T-helper 2 cell treated with Interferon-gamma antibody and Interleukin-4, amounts not matched to agents 5 μg/mL and 100 μg/mL, for 36 hours (primary cell): ENCODE measurements around the gene AIFM3.

Experiments used
- DNase-seq: peaks from one replicate; pipeline ENCODE4 v3.0.0; 2021; ENCODE audit warnings: low spot score
- H3K27ac Mint-ChIP-seq: one replicate; pipeline ENCODE4 v1.8.0; 2021; ENCODE audit warnings: mild to moderate bottlenecking, mixed read lengths
- H3K27me3 Mint-ChIP-seq: one replicate; pipeline ENCODE4 v1.8.0; 2021; ENCODE audit warnings: low read depth, mixed read lengths
- H3K36me3 Mint-ChIP-seq: one replicate; pipeline ENCODE4 v1.8.0; 2021; ENCODE audit warnings: low read depth, mixed read lengths
- H3K4me1 Mint-ChIP-seq: one replicate; pipeline ENCODE4 v1.8.0; 2021; ENCODE audit warnings: low read depth, mixed read lengths
- H3K4me3 Mint-ChIP-seq: one replicate; pipeline ENCODE4 v1.8.0; 2022; ENCODE audit warnings: mild to moderate bottlenecking, moderate library complexity, mixed read lengths
- H3K9me3 Mint-ChIP-seq: one replicate; pipeline ENCODE4 v1.8.0; 2021; ENCODE audit warnings: mixed read lengths

Gene AIFM3

GRCh38 chr22:21014726-21015465 is 47.8 kb downstream of the AIFM3 start, which contains the start of gene P2RX6:
P2RX6 (plus strand) TSS chr22:21015165; CDS start chr22:21015175, 10 bp downstream.
- H3K27ac Mint-ChIP-seq, result peak within 1 kb of the TSS; percentile 76
- H3K9me3 Mint-ChIP-seq, result no peaks in the 10 kb centered on the region
- peaks cover 15% of the 10 kb centered on the region for H3K4me1 Mint-ChIP-seq
- H3K27me3 Mint-ChIP-seq, result peaks cover 7% of the 10 kb centered on the region
- H3K36me3 Mint-ChIP-seq, result no peaks in the 10 kb centered on the region
- no peak for DNase-seq
- H3K4me3 Mint-ChIP-seq, result peak within 1 kb of the TSS; percentile 86

GRCh38 chr22:21015466-21016006 is 48.5 kb downstream of the AIFM3 start:
- Mint-ChIP-seq H3K4me3 (no peak overlapping the region), H3K27me3 (peaks cover 7% of the 10 kb centered on the region), H3K36me3 (no peaks in the 10 kb centered on the region), H3K4me1 (peaks cover 15% of the 10 kb centered on the region), H3K9me3 (no peaks in the 10 kb centered on the region), H3K27ac (no peak overlapping the region)
- no peak for DNase-seq

DNA sequence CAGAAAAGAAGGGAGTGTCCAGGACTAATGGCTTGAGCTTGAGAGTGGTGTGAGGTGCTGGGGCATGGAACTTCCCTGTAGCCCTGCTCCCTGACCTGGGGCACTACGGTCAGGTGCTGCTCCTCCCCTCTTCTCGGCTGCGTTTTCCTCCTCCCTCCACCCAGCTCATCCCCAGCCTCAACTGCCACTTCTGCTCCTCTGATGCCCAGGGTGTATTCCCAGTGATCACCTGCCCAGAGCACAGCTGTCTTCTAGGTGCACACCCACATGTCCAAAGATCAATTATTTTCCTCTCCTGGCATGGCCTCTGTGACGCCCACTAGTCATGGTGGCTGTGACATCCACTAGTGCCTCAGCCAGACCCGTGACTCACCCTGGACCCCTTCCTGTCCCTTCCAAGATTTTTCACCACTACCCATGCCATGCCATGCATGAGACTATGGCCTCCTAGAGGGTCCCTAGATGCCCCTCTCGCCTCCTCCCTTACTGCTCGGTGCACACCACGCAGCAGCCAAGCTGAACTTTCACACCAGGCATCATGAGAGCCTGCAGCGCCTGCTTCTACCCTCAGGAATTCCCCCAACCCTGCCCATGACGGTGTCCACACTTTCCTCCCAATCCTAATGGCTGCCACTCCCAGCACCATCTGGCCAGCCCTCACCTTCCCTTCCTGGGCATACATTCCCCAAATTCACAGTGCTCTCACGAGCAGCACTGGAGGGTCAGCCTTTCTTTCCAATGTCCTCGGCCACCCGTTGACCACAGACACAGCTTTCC is 49.8 kb downstream of the AIFM3 start:
- H3K36me3 Mint-ChIP-seq, result no peaks in the 10 kb centered on the region
- no peak overlapping the region for H3K4me3 Mint-ChIP-seq
- H3K27ac Mint-ChIP-seq, result peak overlapping the region; percentile 47
- DNase-seq, result no peak
- H3K9me3 Mint-ChIP-seq, result no peaks in the 10 kb centered on the region
- H3K4me1 Mint-ChIP-seq, result peaks cover 15% of the 10 kb centered on the region
- H3K27me3 Mint-ChIP-seq, result peaks cover 7% of the 10 kb centered on the region

- Mint-ChIP-seq H3K4me1 (peaks cover 15% of the 10 kb centered on the region), H3K36me3 (no peaks in the 10 kb centered on the region), H3K27me3 (peaks cover 7% of the 10 kb centered on the region), H3K27ac (no peak overlapping the region), H3K4me3 (no peak overlapping the region), H3K9me3 (no peaks in the 10 kb centered on the region)
- DNase-seq, result no peak
Observed at GRCh38 chr22:21018314-21018713, 51.3 kb downstream of the AIFM3 start.

DNA sequence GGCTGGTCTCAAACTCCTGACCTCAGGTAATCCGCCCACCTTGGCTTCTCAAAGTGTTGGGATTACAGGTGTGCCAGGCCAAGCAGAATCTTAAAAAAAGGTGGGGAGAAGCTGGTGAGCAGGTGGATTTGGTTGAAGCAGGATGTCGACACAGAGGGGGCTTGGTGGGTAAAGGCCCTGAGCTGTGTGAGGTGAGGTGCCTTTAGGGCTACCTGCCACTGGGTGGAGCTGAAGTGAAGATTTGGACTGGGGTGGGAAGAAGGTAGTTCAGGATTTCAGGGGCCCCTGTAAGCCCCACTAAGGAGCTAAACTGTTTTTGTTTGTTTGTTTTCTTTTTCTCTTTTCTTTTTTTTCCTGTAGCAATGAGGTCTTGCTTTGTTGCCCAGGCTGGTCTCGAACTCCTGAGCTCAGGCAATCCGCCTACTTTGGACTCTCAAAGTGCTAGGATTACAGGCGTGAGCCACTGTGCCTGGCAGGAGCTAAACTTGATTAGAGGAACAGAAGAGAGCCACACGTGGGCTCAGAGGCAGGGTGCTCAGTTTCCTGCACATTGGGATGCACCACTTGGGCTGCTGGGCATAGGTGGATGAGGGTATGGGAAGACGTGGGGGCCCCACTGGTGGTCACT is 53.9 kb downstream of the AIFM3 start:
- Mint-ChIP-seq H3K27me3 (no peaks in the 10 kb centered on the region), H3K4me1 (peaks cover 8% of the 10 kb centered on the region), H3K4me3 (no peak overlapping the region), H3K9me3 (no peaks in the 10 kb centered on the region), H3K36me3 (no peaks in the 10 kb centered on the region), H3K27ac (no peak overlapping the region)
- DNase-seq, result no peak

DNA sequence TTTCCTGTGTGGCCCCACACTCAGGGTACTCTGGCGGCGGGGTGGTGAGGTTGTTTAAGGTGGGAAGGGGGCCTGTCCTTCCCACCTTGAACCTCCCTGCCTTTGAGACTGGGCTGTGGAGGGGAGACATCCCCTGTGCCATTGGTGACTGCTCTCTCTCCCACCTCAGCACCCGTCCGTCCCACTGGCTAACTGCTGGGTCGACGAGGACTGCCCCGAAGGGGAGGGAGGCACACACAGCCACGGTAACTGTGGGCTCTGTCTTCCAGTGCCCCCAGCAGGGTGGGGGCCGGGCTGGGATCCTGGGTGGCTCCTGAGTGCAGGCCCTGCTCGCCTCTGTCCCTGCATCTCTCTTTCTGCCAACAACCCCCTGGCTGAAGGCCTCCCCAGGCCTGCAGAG is 55.5 kb downstream of the AIFM3 start:
- Mint-ChIP-seq H3K36me3 (no peaks in the 10 kb centered on the region), H3K27me3 (no peaks in the 10 kb centered on the region), H3K27ac (no peak overlapping the region), H3K9me3 (no peaks in the 10 kb centered on the region), H3K4me1 (peaks cover 8% of the 10 kb centered on the region), H3K4me3 (no peak overlapping the region)
- no peak for DNase-seq

DNA sequence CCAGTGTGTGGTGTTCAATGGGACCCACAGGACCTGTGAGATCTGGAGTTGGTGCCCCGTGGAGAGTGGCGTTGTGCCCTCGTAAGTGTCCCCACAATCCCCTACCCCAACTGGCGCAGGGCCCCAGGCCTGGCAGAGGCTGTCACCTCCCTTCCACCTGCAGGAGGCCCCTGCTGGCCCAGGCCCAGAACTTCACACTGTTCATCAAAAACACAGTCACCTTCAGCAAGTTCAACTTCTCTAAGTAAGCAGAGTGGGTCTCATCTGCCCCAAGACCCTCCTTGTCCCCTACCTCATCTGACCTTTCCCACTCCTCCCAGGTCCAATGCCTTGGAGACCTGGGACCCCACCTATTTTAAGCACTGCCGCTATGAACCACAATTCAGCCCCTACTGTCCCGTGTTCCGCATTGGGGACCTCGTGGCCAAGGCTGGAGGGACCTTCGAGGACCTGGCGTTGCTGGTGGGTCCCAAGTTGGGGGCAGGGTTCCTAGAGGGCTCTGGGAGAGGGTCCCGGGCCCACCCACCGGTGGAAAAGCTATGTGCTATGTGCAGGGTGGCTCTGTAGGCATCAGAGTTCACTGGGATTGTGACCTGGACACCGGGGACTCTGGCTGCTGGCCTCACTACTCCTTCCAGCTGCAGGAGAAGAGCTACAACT is 56.0 kb downstream of the AIFM3 start:
- Mint-ChIP-seq H3K9me3 (no peaks in the 10 kb centered on the region), H3K4me3 (no peak overlapping the region), H3K27ac (no peak overlapping the region), H3K4me1 (peaks cover 8% of the 10 kb centered on the region), H3K27me3 (no peaks in the 10 kb centered on the region), H3K36me3 (no peaks in the 10 kb centered on the region)
- DNase-seq, result no peak

DNA sequence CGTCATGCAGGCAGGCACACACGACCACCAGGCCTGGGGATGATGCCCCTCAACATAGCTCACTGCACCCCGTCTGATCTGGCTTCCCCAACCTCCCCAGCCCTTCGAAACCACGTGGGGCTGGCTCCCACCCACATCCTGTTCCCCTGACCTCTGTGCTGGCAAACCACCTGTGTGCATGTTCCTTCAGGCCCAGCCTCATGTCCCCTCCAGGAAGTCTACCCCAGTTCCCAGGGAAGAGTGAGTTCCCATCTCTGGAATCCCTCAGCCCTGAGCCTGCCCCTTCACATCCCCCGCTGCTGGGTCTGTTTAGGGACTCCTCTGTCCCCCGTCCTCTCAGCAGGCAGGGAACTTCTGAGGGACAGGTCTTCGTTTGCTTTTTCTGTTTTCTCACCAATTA is 58.2 kb downstream of the AIFM3 start:
- H3K4me1 Mint-ChIP-seq, result peaks cover 8% of the 10 kb centered on the region
- H3K9me3 Mint-ChIP-seq, result no peaks in the 10 kb centered on the region
- H3K36me3 Mint-ChIP-seq, result no peaks in the 10 kb centered on the region
- no peaks in the 10 kb centered on the region for H3K27me3 Mint-ChIP-seq
- peak overlapping the region; percentile 7 for H3K4me3 Mint-ChIP-seq
- no peak for DNase-seq
- peak overlapping the region; percentile 15 for H3K27ac Mint-ChIP-seq

DNA sequence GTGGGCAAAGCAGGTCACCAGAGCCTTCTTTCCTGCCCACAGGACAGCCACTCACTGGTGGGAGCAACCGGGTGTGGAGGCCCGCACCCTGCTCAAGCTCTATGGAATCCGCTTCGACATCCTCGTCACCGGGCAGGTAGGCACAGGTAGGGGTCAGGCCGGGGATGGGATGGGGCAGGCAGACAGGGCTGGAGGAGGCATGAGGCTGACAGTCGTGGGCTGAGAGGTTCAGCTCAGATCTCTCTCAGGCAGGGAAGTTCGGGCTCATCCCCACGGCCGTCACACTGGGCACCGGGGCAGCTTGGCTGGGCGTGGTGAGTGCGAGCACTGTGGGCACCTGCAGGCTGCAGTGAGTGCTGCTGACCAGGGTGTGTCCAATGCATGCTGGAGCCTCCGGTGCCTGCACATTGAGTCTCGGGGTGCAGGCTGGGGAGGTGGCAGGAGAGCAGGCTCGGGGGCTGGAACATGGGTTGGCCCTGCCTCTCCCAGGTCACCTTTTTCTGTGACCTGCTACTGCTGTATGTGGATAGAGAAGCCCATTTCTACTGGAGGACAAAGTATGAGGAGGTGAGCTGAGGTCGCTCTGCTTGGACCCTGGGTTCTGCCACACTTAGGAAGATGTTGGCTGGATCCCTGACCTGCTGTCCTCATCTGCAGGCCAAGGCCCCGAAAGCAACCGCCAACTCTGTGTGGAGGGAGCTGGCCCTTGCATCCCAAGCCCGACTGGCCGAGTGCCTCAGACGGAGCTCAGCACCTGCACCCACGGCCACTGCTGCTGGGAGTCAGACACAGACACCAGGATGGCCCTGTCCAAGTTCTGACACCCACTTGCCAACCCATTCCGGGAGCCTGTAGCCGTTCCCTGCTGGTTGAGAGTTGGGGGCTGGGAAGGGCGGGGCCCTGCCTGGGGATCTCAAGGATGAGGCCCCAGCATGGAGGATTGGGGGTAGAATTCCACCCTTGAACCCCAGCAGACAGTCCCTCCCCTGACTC is 59.0 kb downstream of the AIFM3 start:
- no peak for DNase-seq
- no peaks in the 10 kb centered on the region for H3K9me3 Mint-ChIP-seq
- H3K4me1 Mint-ChIP-seq, result peaks cover 8% of the 10 kb centered on the region
- H3K27ac Mint-ChIP-seq, result peak overlapping the region; percentile 15
- H3K4me3 Mint-ChIP-seq, result no peak overlapping the region
- H3K36me3 Mint-ChIP-seq, result no peaks in the 10 kb centered on the region
- H3K27me3 Mint-ChIP-seq, result peaks cover 7% of the 10 kb centered on the region

GRCh38 chr22:21026783-21027692 is 60.0 kb downstream of the AIFM3 start:
- peaks cover 10% of the 10 kb centered on the region for H3K27me3 Mint-ChIP-seq
- H3K36me3 Mint-ChIP-seq, result no peaks in the 10 kb centered on the region
- no peak overlapping the region for H3K4me3 Mint-ChIP-seq
- peaks cover 8% of the 10 kb centered on the region for H3K4me1 Mint-ChIP-seq
- no peak overlapping the region for H3K27ac Mint-ChIP-seq
- DNase-seq, result no peak
- H3K9me3 Mint-ChIP-seq, result no peaks in the 10 kb centered on the region

DNA sequence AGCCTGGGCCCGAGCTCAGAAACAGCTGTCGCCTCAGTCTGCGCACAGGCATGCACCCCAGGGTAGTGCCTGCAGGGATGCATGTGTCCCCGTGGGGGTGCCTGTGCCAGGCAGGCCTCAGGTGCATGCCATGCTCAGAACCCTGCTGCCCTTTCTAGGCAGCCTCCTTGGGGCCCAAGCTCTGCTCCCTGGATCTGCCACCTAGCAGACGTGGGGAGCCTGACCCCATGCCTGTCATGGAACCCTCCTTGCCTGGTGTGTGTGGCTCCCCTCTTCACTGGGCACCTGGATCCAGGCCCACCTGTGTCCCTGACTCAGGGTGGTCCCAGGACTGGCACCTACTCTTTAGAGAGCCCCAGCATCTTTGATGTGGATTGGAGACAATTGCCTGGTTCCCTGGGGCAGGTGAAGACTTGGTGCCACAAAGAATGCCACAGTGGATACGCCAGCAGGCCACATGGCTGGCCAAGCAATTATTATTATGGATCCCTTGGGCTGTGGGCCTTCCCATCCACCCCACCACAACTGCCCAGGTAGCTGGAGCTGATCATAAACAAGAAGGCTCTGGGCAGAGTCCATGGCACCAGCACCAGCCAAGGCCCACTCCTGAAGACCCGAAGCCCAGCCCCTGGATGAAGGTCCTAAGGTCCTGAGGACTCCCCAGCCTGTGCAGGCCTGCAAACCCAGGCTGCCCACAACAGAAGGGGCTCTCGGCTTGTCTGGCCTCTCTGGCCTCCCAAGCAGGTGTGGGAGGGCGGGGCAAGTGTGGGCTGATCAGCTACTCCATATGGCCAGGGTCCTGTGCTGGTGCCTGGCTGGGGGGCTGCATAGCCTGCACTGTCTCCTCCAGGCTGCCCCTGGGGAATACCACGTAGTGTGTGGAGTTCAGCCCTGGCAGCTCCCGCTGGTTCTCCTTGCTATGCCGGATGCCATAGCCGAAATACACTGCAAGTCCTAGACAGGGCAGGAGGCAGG is 61.5 kb downstream of the AIFM3 start:
- Mint-ChIP-seq H3K4me1 (peaks cover 8% of the 10 kb centered on the region), H3K4me3 (no peak overlapping the region), H3K36me3 (no peaks in the 10 kb centered on the region), H3K27me3 (peaks cover 17% of the 10 kb centered on the region), H3K9me3 (no peaks in the 10 kb centered on the region), H3K27ac (no peak overlapping the region)
- DNase-seq, result no peak
